GM23248 (cell line): Measurements from ENCODE around the gene SND1.

Source experiments
- EZH2 ChIP-seq: fragments of 200-600 bp; sonication (generic); IDR thresholded peaks from 2 replicates; pipeline ENCODE4 v1.6.1; 2018; ENCODE audit warnings: antibody characterized with exemption, mild to moderate bottlenecking; ENCODE audit not compliant: insufficient read depth, poor library complexity, severe bottlenecking
- EZH2phosphoT487 ChIP-seq: fragments of 200-600 bp; sonication (generic); IDR thresholded peaks from 2 replicates; pipeline ENCODE4 v1.6.1; 2018; ENCODE audit warnings: antibody characterized with exemption, moderate library complexity, mild to moderate bottlenecking, low read depth; ENCODE audit not compliant: insufficient read depth

DNA sequence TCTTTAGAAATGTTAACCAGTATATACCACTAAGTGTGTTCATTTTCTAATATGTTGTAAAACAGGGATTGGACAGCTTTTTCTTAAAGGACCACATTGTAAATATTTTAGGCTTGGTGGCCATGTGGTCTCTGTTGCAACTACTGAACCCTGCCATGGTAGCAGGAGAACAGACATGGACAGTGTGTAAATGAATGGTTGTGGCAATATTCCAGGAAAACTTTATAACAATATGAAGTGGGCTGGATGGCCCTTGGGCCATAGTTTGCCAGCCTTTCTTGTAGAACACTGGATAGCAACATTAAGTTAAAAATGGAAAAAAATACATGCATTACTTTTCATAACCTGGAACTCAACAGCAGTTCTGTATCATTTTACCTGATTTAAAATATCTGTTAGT, 61.0 kb downstream of the SND1 start:
- TF ChIP-seq EZH2phosphoT487, result no peak
- TF ChIP-seq EZH2, result no peak
